Middle frontal gyrus (tissue), 1 donor: Measurements from ENCODE around the gene THSD4.

Source experiments
- DNase-seq: peaks from one replicate; pipeline ENCODE4 v3.0.0-alpha.2; 2015; ENCODE audit warnings: low spot score; ENCODE audit errors: extremely low spot score

Gene THSD4

DNA sequence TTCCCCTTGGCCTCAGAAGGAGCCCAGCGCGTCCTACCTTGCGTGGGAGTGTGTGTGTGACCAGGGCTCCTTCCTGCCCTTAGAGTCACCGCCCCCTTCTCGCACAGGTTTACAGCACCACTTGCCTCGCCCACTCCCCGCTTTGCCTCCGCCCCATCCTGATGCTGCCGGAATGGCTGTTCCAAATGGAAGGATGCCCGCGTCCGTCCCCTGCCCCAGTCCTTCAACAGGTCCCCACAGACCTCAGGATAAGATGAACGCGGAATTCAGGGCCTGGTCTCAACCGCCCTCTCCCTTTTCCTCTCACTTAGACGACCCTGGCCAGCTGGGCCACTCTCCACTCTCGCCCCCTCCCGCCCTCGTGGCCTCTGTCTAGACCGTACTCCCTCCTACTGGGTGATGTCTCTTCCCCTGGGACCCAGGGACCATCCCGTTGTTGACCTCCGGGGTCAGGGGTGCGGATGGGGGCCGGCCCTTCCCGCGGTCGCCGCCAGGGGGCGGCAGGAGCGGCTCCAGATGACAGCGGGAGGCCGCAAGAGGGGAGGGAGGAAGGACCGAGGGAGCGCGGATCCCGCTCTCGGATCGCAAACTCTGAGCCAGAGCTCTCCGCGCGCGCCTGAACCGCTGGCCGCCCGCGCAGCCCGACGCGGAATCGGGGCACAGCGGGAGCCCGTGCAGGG, at the start of gene THSD4:
Gene THSD4 (plus strand): TSS at position 585 of the 680 bp plus-strand sequence.
- DNase-seq: no peak

- DNase-seq: no peak
These were observed 48.3 kb upstream of the THSD4 start for GRCh38 chr15:71066983-71067382.

GRCh38 chr15:71069693-71070092, 45.6 kb upstream of the THSD4 start:
- DNase-seq: no peak

GRCh38 chr15:71071529-71071928, 43.7 kb upstream of the THSD4 start:
- no peak for DNase-seq

DNA sequence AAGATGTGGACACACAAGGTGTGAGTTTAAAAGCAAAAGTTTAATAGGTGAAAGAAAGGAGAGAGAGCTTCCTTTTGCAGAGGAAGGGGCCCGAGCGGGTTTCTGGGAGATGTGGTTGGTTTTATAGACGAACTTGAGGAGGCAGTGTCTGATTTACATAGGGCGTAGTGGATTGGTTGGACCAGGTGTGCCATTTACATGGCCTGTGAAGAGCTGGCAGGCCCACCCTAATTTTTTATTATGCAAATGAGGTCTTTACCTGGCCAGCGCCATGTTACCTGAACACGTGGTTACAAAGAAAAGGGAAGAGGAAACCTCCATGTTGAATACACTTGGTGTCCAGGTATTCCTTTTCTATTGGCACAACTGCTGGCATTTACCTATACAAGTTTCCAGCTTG, 42.8 kb upstream of the THSD4 start:
- DNase-seq: no peak

- no peak for DNase-seq
These were observed 36.6 kb upstream of the THSD4 start for GRCh38 chr15:71078506-71079207.

DNA sequence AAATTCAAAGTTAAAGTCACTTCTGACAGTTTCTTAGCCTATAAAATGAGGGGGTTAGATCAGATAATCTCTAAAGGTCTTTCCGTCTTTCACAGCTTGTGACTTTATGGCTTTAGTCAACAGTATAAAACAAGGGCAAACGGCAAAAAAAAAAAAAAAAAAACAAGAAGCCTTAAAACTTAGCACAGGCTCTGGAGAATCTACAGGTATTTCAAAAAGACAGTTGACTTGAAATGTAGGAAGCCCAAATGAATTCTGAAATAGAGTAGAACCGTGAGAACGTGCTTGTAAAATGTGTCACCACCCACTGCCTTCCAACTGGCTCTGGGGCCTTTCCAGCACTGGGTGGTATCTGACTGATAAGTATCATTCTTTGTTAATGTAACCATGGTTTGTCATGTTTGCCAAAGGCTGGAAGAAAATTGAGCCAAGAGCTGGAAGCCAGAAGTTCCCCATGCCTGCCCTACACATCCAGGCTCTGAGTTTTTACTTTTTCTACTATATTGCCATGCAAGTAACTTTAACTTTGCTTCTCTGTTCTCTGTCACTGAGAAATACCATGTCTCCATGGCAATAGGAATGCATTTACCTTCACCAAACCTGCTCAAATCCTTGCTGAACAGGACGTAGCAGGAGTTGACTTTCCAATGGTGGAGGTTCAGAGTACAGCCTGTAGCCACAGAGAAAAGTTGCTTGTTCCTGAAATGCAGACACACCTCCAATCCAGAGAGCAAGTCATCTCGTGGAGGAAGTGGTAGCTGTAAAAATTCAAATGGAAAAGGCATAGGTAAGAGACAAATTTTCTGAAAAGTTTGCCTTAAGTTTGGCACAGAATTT, 35.8 kb upstream of the THSD4 start:
- DNase-seq: no peak

- no peak for DNase-seq
These were observed 35.1 kb upstream of the THSD4 start for GRCh38 chr15:71080166-71080565.

DNA sequence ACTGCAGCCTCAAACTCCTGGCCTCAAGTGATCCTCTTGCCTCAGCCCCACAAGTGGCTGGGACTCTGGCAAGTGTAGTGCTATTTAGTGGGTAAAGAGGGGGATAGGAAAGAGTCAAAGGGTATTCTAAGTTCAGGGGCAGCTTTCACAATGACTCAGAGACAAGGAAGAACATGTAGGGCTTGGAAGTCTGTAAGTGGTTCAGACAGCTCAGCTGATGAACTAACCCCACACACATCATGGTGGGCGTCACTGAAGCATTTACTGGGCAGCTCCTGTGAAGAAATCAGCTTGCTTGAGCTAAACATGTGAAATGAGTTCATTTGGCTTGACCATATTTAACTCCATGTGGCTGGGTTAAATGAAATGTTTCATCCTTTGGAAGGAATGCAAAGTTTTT, 34.6 kb upstream of the THSD4 start:
- DNase-seq: no peak

DNA sequence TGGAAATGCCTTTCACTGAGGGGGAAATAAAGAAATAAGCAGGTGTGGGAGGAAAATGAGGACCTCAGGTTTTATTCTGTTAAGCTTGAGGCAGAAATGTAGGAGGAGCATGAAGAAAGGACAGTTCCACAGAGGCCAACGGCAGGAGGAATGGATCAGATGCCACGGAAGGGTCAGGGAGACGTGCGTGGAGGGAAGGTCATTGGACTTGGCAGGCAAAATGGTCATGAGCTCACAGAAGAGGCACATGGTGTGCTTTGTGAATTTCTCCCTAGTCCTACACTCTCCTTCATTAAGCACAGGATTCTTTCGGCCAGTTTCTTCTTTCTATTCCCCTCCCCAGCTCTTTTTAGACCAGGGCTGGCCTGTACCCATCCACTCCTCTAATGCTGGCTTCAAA, 32.5 kb upstream of the THSD4 start:
- DNase-seq: no peak

- no peak for DNase-seq
These were observed 31.9 kb upstream of the THSD4 start for GRCh38 chr15:71083349-71083748.

- no peak for DNase-seq
These were observed 31.0 kb upstream of the THSD4 start for GRCh38 chr15:71084264-71084663.

DNA sequence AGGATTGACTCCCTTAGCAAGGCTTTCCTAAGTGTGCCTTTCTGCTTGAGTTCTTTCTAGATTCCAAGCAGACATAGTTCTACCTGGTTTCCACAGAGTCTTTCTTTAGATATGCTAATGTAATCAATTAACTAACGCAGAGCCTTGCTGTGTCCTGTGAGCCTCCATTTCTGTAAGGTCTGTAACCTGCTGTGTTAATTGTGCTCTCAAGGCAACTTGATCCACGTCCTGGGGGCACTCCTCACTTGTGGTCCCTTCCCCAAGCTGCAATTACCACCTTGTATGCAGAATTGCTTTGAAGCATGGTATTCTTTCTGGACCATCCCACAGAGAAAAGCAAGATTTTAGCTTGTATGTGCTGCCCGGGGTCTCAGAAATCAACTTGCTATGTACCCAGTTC, 29.5 kb upstream of the THSD4 start:
- no peak for DNase-seq

GRCh38 chr15:71088155-71088554, 27.1 kb upstream of the THSD4 start:
- DNase-seq: no peak

DNA sequence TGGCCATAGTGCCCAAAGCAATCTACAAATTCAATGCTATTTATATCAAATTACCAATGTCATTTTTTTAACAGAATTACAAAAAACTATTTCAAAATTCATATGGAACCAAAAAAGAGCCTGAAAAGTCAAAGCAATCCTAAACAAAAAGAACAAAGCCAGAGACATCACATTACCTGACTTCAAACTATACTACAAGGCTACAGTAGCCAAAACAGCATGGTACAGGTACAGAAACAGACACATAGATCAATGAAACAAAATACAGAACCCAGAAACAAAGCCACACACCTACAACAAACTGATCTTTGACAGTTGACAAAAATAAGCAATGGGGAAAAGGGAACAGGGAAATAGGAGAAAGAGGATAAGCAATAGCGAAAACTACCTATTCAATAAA, 26.6 kb upstream of the THSD4 start:
- DNase-seq: no peak

GRCh38 chr15:71089801-71090200, 25.5 kb upstream of the THSD4 start:
- DNase-seq: no peak

DNA sequence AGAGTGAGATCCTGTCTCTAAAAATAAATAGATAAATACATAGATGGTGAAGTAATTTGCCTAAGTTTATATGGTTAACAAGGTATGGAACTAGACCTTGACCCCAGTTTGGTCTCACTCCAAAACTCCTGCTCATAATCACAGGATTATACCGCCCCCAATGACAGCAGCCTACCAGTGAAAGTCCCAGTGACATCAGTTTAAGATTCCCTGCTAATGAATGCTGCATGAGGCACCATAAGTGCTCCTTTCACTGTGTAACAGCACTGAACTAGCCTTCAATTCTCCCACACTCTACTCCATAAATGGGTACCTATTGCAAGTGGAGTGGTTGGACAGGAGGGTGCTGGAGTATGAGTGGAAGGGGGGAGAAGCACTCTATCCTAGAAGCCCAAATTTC, 23.7 kb upstream of the THSD4 start:
- DNase-seq: no peak

DNA sequence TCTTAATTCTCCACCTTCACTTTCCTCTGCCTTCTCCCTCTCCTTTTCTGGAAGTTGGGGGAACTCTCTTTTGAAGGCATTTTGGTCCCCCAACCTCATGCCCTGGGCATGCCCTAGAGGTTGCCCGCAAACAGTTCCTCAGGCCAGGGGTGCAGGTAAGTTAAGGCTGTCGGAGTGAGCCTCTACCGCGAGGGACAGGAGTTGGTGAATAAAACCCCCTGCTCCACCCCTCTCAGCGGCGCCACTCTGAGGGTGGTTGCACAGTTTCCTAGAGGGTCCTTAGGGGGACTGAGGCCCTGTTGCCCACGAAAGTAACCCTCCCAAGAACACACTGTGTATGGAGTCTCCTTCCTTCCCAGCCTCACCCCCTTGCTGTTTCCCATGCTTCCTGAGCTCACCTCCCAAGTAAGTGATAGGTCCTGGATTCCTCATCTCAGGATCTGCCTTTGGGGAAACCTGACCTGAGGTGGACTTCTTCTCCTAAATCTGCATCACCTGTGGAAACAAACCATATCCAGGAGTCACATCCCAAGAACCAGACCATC, 23.1 kb upstream of the THSD4 start:
- DNase-seq: no peak

- no peak for DNase-seq
These were observed 21.9 kb upstream of the THSD4 start for GRCh38 chr15:71093054-71094024.

- DNase-seq: no peak
These were observed 21.1 kb upstream of the THSD4 start for GRCh38 chr15:71094137-71094536.

DNA sequence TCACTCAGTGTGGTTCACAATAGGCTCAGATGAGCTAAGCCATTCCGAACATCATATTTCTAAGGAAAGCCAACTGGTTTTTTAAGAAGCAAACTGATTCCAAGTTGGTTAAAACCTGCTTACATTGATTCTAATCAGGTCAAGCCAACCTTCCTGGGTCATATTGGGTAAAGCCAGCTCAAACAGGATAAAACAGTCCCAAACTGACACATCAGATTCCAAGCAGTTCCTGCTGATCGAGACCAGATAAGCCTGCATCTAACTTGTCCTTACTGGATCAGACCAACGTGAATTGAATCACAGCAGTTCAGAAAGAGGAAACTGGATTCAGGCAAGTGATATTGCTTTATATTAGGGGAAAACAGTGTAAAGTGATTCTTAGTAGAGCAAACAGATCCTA, 18.6 kb upstream of the THSD4 start:
- no peak for DNase-seq
